Tibial nerve (tissue), 4 donors: ENCODE results near the gene TNPO3.

Experiments
- CTCF ChIP-seq, 5 experiments: fragments of 200-600 bp in 3 of 5; fragments of 450-650 bp in 2 of 5; sonication (generic) in 3 of 5; IDR thresholded peaks; one replicate each; pipeline ENCODE4 v1.5.1; 2016 to 2019; ENCODE audit warnings: antibody characterized with exemption in 5 of 5, mild to moderate bottlenecking in 3 of 5, moderate library complexity in 2 of 5
- EP300 ChIP-seq, 2 donors: sonication (generic); formaldehyde crosslinking; IDR thresholded peaks; one replicate each; pipeline ENCODE4 v1.6.1; 2017; ENCODE audit warnings: antibody characterized with exemption in 2 of 2, mild to moderate bottlenecking in 1 of 2
- POLR2A ChIP-seq, 2 donors: fragments of 450-650 bp; IDR thresholded peaks; one replicate each; pipeline ENCODE4 v1.6.1; 2017; ENCODE audit warnings: antibody characterized with exemption in 2 of 2, mild to moderate bottlenecking in 2 of 2, moderate library complexity in 2 of 2

- TF ChIP-seq CTCF (IDR thresholded peaks at IDR 0.05) (no peak), POLR2A (IDR thresholded peaks at IDR 0.05) (no peak), EP300 (IDR thresholded peaks at IDR 0.05) (no peak)
Measured at GRCh38 chr7:128951296-128951695, 103.6 kb downstream of the TNPO3 start.
